HFFc6 (cell line): Measurements from ENCODE around the gene FRMD3. TPM values are rescaled to one million over a fixed set of nuclear protein-coding genes. Genes with fewer than 3 reads are reported as not detected.

Source experiments
- DNase-seq: peaks from one replicate; pipeline ENCODE4 v3.0.0-alpha.2; 2018
- H3K27ac Mint-ChIP-seq: 2 replicates; pipeline ENCODE4 v1.8.0; 2020; ENCODE audit warnings: mild to moderate bottlenecking, mixed read lengths
- H3K27me3 Mint-ChIP-seq: 2 replicates; pipeline ENCODE4 v1.8.0; 2021; ENCODE audit warnings: mild to moderate bottlenecking, moderate library complexity, mixed read lengths; ENCODE audit not compliant: insufficient read depth
- H3K36me3 Mint-ChIP-seq: 2 replicates; pipeline ENCODE4 v1.8.0; 2021; ENCODE audit warnings: low read depth, mixed read lengths
- H3K4me1 Mint-ChIP-seq: 2 replicates; pipeline ENCODE4 v1.8.0; 2020; ENCODE audit warnings: low read depth, mixed read lengths
- H3K4me3 Mint-ChIP-seq: 2 replicates; pipeline ENCODE4 v1.8.0; 2020; ENCODE audit warnings: mild to moderate bottlenecking, moderate library complexity, mixed read lengths
- H3K9me3 Mint-ChIP-seq: 2 replicates; pipeline ENCODE4 v1.8.0; 2020; ENCODE audit warnings: mild to moderate bottlenecking, mixed read lengths
- total RNA-seq, 6 experiments: library from RNA; stranded (reverse); fragmentation: NEBNext Ultra II Directional; extraction: Animal tissue kit (Norgen Biotek cat#: 25700); gene quantifications; 2 replicates in 1 of 6; 3 replicates in 5 of 6; pipeline ENCODE4 v1.2.3, GENCODE V29; 2021
- TF ChIP-seq, protein P1 (sequence below): fragments of 200-600 bp; sonication (generic); IDR thresholded peaks from 2 replicates; pipeline ENCODE4 v1.5.0; 2021; ENCODE audit warnings: antibody characterized with exemption, mild to moderate bottlenecking

The FRMD3 gene
- total RNA-seq, 6 experiments from 2014 or later: 4.0 to 14.9 (median 12.7) TPM

DNA sequence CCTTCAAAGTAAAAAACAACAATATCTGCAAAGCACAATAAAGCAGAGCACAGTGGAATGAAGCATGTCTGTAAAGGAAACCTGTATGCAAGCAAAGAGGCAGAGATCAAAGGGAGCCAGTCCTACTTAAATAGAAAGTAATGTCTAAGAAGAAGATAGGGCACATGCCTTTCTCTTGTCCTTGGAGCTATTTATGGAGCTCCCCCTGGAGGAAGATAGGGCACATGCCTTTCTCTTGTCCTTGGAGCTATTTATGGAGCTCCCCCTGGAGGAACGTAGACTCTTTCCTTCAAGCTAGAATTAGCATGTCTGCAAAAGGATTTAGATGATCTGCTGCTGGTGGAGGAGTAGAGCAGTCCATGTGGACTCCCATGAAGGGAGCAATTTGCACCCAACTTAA, 307.2 kb downstream of the FRMD3 start:
- peaks cover 8% of the 10 kb centered on the region; the same call in 1 of the 2 replicates for H3K36me3 Mint-ChIP-seq
- no peak overlapping the region for H3K4me3 Mint-ChIP-seq
- peaks cover 1% of the 10 kb centered on the region for H3K27me3 Mint-ChIP-seq
- TF ChIP-seq, protein P1, sequence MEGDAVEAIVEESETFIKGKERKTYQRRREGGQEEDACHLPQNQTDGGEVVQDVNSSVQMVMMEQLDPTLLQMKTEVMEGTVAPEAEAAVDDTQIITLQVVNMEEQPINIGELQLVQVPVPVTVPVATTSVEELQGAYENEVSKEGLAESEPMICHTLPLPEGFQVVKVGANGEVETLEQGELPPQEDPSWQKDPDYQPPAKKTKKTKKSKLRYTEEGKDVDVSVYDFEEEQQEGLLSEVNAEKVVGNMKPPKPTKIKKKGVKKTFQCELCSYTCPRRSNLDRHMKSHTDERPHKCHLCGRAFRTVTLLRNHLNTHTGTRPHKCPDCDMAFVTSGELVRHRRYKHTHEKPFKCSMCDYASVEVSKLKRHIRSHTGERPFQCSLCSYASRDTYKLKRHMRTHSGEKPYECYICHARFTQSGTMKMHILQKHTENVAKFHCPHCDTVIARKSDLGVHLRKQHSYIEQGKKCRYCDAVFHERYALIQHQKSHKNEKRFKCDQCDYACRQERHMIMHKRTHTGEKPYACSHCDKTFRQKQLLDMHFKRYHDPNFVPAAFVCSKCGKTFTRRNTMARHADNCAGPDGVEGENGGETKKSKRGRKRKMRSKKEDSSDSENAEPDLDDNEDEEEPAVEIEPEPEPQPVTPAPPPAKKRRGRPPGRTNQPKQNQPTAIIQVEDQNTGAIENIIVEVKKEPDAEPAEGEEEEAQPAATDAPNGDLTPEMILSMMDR: peak; percentile 75
- no peaks in the 10 kb centered on the region for H3K9me3 Mint-ChIP-seq
- H3K4me1 Mint-ChIP-seq: no peaks in the 10 kb centered on the region
- peak; percentile 49 for DNase-seq
- H3K27ac Mint-ChIP-seq: no peak overlapping the region

DNA sequence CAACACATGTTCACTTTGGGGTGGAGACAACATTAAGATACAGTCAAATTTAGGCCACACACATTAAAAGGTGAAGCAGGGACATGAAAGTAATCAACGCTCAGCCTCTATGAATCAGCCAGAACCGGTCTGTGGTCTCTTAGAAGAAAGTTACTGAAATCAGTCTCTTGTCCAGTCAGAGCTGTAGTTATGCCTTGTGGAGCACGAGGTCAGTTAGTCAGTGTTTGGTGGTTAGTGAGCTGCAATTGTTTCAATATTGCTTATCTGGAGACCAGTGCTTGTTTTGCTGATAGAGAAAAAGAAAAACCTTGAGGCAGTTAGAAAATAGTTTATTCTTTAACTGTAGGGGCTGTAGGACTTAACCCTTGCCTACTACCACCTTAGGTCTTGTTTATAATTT, 317.5 kb downstream of the FRMD3 start:
- TF ChIP-seq, protein P1: no peak

DNA sequence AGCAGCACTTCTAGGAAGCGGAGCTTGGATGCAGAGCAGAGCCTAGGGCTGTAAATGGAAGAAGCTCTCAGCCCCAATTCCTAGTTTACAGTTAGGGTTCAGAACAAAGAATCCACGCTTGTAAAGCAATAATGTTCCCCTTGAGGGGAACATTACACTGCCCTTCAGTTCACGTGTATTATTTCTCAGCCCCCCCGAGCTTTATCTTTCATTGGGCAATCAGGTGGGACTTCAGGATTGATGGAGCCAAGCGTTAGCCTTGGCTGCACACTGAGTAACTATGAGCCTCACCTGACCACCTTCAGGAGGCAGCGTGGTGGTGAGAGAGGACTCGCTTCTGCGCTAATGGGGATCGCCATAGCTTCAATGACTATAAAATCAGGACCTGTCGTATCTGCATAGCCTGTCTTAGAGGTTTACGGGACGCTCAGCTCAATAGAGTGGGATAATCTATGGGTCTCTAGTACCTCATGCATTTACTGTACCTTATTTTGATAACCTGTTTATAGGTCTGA, 318.2 kb downstream of the FRMD3 start:
- H3K9me3 Mint-ChIP-seq: peaks cover 4% of the 10 kb centered on the region; the same call in 1 of the 2 replicates
- peaks cover 24% of the 10 kb centered on the region for H3K4me1 Mint-ChIP-seq
- DNase-seq: no peak
- H3K4me3 Mint-ChIP-seq: peak overlapping the region; percentile 98
- TF ChIP-seq, protein P1: peak; percentile 22
- no peaks in the 10 kb centered on the region for H3K36me3 Mint-ChIP-seq
- H3K27ac Mint-ChIP-seq: peak overlapping the region; percentile 87
- H3K27me3 Mint-ChIP-seq: peaks cover 9% of the 10 kb centered on the region

More for the DNA sequence above, 317.5 kb downstream of the FRMD3 start:
- Mint-ChIP-seq H3K9me3 (peaks cover 4% of the 10 kb centered on the region; the same call in 1 of the 2 replicates), H3K4me1 (peaks cover 24% of the 10 kb centered on the region), H3K27me3 (peaks cover 9% of the 10 kb centered on the region), H3K27ac (peak overlapping the region; percentile 33), H3K4me3 (peak overlapping the region; percentile 98; the same call in 1 of the 2 replicates), H3K36me3 (no peaks in the 10 kb centered on the region)
- DNase-seq: peak; percentile 84

GRCh38 chr9:83219154-83219923, 318.9 kb downstream of the FRMD3 start:
- Mint-ChIP-seq H3K27me3 (peaks cover 9% of the 10 kb centered on the region), H3K4me3 (peak overlapping the region; percentile 98), H3K9me3 (peaks cover 4% of the 10 kb centered on the region; the same call in 1 of the 2 replicates), H3K27ac (peak overlapping the region; percentile 87), H3K36me3 (no peaks in the 10 kb centered on the region), H3K4me1 (peaks cover 24% of the 10 kb centered on the region)
- TF ChIP-seq, protein P1: peak; percentile 80
- peak; percentile 77 for DNase-seq

- no peak overlapping the region for H3K27ac Mint-ChIP-seq
- H3K27me3 Mint-ChIP-seq: peaks cover 9% of the 10 kb centered on the region
- peaks cover 24% of the 10 kb centered on the region for H3K4me1 Mint-ChIP-seq
- peaks cover 4% of the 10 kb centered on the region; the same call in 1 of the 2 replicates for H3K9me3 Mint-ChIP-seq
- DNase-seq: no peak
- no peaks in the 10 kb centered on the region for H3K36me3 Mint-ChIP-seq
- peak overlapping the region; percentile 98 for H3K4me3 Mint-ChIP-seq
- TF ChIP-seq, protein P1: no peak
Measured at GRCh38 chr9:83218411-83219090, 319.6 kb downstream of the FRMD3 start.
